Peyer's patch (tissue), 4 donors: ENCODE data around the gene BAG1. TPM values are rescaled to one million over a fixed set of nuclear protein-coding genes. Genes with fewer than 3 reads are reported as not detected.

ENCODE experiments used
- DNase-seq, 3 donors: peaks; one replicate each; pipeline ENCODE4 v3.0.0-alpha.2; 2017 to 2019
- H3K27ac ChIP-seq, 4 donors: fragments of 200-600 bp; sonication (generic); one replicate each; pipeline ENCODE4 v1.5.1; 2016 to 2019
- H3K27me3 ChIP-seq, 2 donors: fragments of 200-600 bp; sonication (generic); one replicate each; pipeline ENCODE4 v1.5.1; 2019
- H3K36me3 ChIP-seq, 3 donors: fragments of 200-600 bp; sonication (generic); one replicate each; pipeline ENCODE4 v1.5.1; 2016 to 2019
- H3K4me1 ChIP-seq, 4 donors: fragments of 200-600 bp; sonication (generic); one replicate each; pipeline ENCODE4 v1.5.1; 2016 to 2019
- H3K4me3 ChIP-seq, 4 donors: fragments of 200-600 bp; sonication (generic); 1 replicate in 3 of 4; 2 replicates in 1 of 4; pipeline ENCODE4 v1.5.1; 2016 to 2019; ENCODE audit warnings: mild to moderate bottlenecking in 1 of 4
- H3K9me3 ChIP-seq, 4 donors: fragments of 200-600 bp; sonication (generic); one replicate each; pipeline ENCODE4 v1.5.1; 2016 to 2019; ENCODE audit warnings: mild to moderate bottlenecking in 1 of 4
- POLR2A ChIP-seq, 2 donors: fragments of 450-650 bp; IDR thresholded peaks; one replicate each; pipeline ENCODE4 v1.5.1; 2017; ENCODE audit warnings: antibody characterized with exemption in 2 of 2, mild to moderate bottlenecking in 2 of 2, moderate library complexity in 2 of 2
- total RNA-seq, 4 donors: library from RNA; depleted of rRNA; stranded (reverse); fragments of >200 nt; gene quantifications; one replicate each; pipeline ENCODE4 v1.1.0, GENCODE V29; 2016
- TF ChIP-seq, protein P1 (sequence below), 6 experiments: fragments of 450-650 bp in 4 of 6; fragments of 200-600 bp in 2 of 6; sonication (generic) in 1 of 6; IDR thresholded peaks; one replicate each; pipeline ENCODE4 v1.5.1; 2017 to 2019; ENCODE audit warnings: antibody characterized with exemption in 6 of 6, mild to moderate bottlenecking in 3 of 6, moderate library complexity in 1 of 6

The BAG1 gene
- total RNA-seq, 4 donors from 2014 or later = 36.2 to 61.1 (median 56.4) TPM

DNA sequence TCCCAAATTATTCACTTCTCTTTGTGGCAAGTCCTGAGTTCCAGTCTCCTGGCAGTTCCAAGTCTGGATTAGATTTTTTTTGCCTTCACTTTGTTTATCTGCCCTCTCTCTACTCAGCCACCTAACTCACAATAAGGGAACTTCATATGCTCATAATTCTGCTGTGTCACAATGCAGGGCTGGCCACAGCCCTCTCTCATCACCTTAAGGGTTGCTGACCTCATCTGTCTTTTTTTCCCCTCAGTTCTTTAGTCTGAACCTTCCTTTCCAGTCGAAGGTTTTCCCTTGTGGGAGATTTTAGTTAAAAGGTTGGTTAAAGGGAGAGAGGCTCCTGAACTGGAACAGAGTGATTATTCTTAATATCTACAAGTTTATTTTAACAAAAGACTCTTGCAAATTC, 4.1 kb downstream of the BAG1 start:
- Histone ChIP-seq H3K27ac (no peak overlapping the region), H3K4me1 (peaks cover 0 to 13% (median under 1%) of the 10 kb centered on the region in 4 donors), H3K4me3 (no peak overlapping the region), H3K9me3 (no peaks in the 10 kb centered on the region), H3K36me3 (peaks cover 0 to 68% (median 0%) of the 10 kb centered on the region in 3 donors), H3K27me3 (no peaks in the 10 kb centered on the region)
- DNase-seq = no peak
- no peak for TF ChIP-seq POLR2A (IDR thresholded peaks at IDR 0.05)
- TF ChIP-seq, protein P1, sequence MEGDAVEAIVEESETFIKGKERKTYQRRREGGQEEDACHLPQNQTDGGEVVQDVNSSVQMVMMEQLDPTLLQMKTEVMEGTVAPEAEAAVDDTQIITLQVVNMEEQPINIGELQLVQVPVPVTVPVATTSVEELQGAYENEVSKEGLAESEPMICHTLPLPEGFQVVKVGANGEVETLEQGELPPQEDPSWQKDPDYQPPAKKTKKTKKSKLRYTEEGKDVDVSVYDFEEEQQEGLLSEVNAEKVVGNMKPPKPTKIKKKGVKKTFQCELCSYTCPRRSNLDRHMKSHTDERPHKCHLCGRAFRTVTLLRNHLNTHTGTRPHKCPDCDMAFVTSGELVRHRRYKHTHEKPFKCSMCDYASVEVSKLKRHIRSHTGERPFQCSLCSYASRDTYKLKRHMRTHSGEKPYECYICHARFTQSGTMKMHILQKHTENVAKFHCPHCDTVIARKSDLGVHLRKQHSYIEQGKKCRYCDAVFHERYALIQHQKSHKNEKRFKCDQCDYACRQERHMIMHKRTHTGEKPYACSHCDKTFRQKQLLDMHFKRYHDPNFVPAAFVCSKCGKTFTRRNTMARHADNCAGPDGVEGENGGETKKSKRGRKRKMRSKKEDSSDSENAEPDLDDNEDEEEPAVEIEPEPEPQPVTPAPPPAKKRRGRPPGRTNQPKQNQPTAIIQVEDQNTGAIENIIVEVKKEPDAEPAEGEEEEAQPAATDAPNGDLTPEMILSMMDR (IDR thresholded peaks at IDR 0.05) = no peak

DNA sequence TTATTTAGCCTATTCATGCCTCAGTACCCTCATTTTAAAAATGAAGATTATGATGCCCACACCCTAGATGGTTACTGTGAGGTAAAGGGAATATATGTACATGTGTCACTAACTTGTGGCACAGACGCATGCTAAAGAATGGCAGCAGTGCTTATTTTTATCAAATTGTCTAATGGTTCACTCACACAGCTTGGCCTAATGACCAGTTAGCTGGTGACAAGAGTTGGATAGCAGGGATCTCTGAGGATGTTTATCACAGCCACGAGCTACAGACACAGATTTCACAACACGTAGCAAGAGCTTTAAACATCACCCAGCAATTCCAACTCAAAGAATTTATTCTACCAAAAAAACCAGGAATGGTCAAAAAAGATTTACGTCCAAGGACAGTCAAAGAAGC, 7.2 kb downstream of the BAG1 start:
- Histone ChIP-seq H3K9me3 (no peaks in the 10 kb centered on the region), H3K27ac (no peak overlapping the region), H3K27me3 (no peaks in the 10 kb centered on the region), H3K4me1 (peaks cover 0 to 2% (median 0%) of the 10 kb centered on the region in 4 donors), H3K36me3 (peaks cover 0 to 98% (median 0%) of the 10 kb centered on the region in 3 donors), H3K4me3 (no peak overlapping the region)
- no peak for DNase-seq
- no peak for TF ChIP-seq POLR2A (IDR thresholded peaks at IDR 0.05)
- TF ChIP-seq, protein P1 (IDR thresholded peaks at IDR 0.05) = no peak

GRCh38 chr9:33256236-33256635, 8.3 kb downstream of the BAG1 start:
- TF ChIP-seq, protein P1 (IDR thresholded peaks at IDR 0.05) = no peak
- peak in 1 of 2 donors; percentile 14 for TF ChIP-seq POLR2A (IDR thresholded peaks at IDR 0.05)
- Histone ChIP-seq H3K36me3 (peaks cover 0 to 95% (median 0%) of the 10 kb centered on the region in 3 donors), H3K9me3 (no peaks in the 10 kb centered on the region), H3K4me3 (no peak overlapping the region), H3K27ac (peak overlapping the region in 2 of 4 donors; percentile 24 to 62), H3K27me3 (no peaks in the 10 kb centered on the region), H3K4me1 (no peaks in the 10 kb centered on the region)
- DNase-seq = no peak

- Histone ChIP-seq H3K9me3 (no peaks in the 10 kb centered on the region), H3K36me3 (peaks cover 0 to 88% (median 0%) of the 10 kb centered on the region in 3 donors), H3K27me3 (no peaks in the 10 kb centered on the region), H3K27ac (peak overlapping the region in 3 of 4 donors; percentile 23 to 62 (median 24)), H3K4me1 (no peaks in the 10 kb centered on the region), H3K4me3 (no peak overlapping the region)
- DNase-seq = no peak
- no peak for TF ChIP-seq POLR2A (IDR thresholded peaks at IDR 0.05)
- TF ChIP-seq, protein P1 (IDR thresholded peaks at IDR 0.05) = no peak
Measured at GRCh38 chr9:33255471-33255870, 9.0 kb downstream of the BAG1 start.

- Histone ChIP-seq H3K27me3 (no peaks in the 10 kb centered on the region), H3K4me1 (no peaks in the 10 kb centered on the region), H3K27ac (no peak overlapping the region), H3K36me3 (peaks cover 0 to 85% (median 0%) of the 10 kb centered on the region in 3 donors), H3K4me3 (no peak overlapping the region), H3K9me3 (no peaks in the 10 kb centered on the region)
- no peak for TF ChIP-seq POLR2A (IDR thresholded peaks at IDR 0.05)
- DNase-seq = peak in 1 of 3 donors; percentile 17
Measured at GRCh38 chr9:33255014-33255413, 9.5 kb downstream of the BAG1 start.

DNA sequence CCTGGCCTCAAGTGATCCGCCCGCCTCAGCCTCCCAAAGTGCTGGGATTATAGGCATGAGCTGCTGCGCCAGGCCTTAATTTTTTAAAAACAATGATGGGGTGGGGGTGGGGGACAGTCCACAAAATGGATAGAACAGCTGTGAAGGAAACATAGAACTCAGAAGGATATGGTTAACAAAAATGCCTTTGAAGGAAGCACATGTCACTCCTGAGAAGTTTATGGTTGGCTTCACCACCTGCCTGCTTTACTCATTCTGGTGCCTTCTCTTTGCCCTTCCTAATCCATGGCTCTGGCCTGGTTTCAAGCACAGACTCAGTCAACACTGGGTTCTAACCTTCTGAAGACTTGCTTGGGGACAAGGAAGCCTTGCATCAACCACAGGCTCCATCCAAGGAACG, 10.3 kb downstream of the BAG1 start:
- TF ChIP-seq, protein P1 (IDR thresholded peaks at IDR 0.05) = no peak
- TF ChIP-seq POLR2A (IDR thresholded peaks at IDR 0.05) = no peak
- H3K27ac ChIP-seq = no peak overlapping the region
- no peak for DNase-seq
- peaks cover 0 to 85% (median 0%) of the 10 kb centered on the region in 3 donors for H3K36me3 ChIP-seq
- no peaks in the 10 kb centered on the region for H3K27me3 ChIP-seq
- H3K4me3 ChIP-seq = no peak overlapping the region
- peaks cover 0 to 1% (median 0%) of the 10 kb centered on the region in 4 donors for H3K4me1 ChIP-seq
- H3K9me3 ChIP-seq = no peaks in the 10 kb centered on the region
